ENCODE results near the gene VPS72.

The VPS72 gene

DNA sequence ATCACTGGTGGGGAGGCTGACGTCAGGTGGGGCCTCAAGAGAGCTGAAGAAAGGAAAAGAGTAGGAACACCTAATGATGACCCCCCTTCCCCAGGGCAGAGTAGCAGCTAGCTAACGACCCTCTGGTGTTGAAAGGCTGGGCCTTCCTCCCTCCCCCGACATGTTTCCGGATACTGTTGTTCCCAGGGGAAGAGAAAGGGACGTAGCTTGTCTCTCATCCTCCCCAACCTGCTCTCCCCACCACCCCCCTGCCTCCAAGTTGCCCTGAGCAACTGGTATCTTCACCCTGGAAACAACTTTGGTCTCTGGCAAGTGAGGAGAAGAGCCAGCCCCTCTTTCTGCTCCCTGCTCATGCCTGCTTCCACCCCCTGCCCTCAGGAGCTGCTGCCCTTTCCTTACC is 46.0 kb downstream of the VPS72 start:
- no peak for DNase-seq

- DNase-seq: no peak
Observed at GRCh38 chr1:151143057-151143435, 47.0 kb downstream of the VPS72 start.

- no peak for DNase-seq
Observed at GRCh38 chr1:151142411-151143056, 47.5 kb downstream of the VPS72 start.

DNA sequence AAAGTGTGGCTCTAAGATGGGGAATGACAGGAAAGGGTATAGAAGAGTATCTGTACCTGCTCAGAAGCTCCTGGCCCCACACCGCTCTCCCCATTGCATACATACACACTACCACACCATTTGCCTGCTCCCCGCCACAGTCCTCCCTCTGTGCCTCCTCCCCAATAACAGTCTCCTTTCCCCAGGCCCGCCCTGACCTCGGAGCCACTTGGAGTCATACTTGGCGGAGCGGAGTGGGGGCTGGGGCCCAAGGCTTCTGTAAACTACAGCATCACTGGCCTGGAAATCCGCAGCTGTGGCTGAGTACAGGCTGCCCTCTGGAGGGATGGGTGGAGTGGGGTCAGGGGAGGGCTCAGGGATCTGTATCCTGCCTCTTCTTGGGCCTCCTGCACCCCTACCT is 52.2 kb downstream of the VPS72 start:
- DNase-seq: no peak

GRCh38 chr1:151135433-151136385 is 54.3 kb downstream of the VPS72 start:
- no peak for DNase-seq

DNA sequence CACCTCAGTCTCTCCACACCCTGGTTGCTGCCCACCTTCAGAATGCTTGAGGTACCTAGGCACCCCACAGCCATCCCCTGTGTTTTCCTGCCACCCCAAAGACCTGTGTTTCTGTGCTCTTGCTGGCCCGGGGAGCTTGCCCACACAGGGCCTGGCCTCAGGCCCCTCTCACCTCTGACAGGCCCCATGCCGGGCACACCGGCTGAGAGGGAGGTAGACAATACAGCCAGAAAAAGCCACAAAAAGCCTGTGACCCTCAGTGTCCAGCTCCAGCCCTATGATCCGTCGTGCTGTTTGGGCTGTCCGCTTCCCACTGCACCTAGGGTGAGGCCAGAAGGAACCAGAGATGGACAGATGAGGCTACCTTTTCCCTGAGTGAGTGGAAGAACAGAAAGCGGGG is 55.0 kb downstream of the VPS72 start:
- DNase-seq: no peak

DNA sequence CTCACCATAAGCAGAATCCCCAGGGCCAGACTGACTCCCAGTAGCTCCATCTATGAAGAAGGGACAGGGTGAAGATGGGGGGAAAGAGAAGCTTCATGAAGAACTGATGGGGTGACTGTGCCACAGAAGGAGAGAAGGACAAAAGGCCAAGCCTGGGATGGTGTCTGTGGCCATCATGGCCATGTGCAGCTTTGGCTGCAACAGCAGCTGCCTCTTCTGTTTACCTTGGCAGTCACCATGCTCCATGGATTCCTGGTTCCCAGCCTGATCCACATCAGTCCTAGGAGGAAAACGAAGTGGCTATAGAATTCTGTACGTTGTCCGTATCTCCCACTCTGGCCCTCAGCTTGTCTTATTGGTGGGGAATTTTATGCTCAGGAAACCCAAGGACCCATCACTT is 55.6 kb downstream of the VPS72 start:
- no peak for DNase-seq

DNA sequence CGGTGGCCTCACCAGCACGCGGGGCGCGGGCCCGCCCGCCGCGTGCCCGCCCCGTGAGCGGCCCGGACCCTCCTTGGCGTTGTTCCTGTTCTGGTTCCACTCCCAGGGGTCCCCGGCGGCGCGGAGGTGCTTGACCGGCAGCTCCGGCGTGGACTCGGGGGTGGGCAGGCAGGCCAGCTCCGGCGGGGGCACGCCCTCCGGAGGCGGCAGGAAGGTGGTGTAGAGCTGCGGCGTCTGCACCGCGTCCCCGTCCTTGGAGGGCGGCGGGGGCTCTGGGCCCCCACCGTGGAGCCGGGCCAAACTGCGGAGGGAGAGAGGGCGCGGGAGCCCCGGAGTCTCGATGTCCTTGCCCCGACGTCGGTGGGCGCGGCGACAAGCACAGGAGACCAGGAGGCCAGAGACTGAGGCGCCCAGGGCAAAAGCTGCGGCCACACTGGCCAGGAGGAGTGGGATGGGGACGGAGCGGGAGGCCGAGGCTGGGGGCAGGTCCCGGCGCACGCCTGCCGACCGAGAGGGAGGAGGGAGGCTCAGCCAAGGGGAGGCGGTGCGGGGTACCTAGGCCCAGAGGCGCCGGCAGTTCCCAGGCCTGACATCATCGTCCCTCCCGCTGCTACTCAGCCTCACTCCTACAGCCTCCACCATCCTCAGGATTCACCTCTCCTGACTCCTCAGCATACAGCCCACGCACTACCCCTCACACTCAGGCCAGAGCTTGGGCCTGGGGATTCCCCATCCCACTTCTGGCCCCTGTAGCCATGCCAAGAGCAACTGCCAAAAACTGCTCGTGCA is 56.8 kb downstream of the VPS72 start:
- no peak for DNase-seq

GRCh38 chr1:151132335-151133017 is 57.5 kb downstream of the VPS72 start:
- no peak for DNase-seq

- DNase-seq: no peak
Observed at GRCh38 chr1:151131701-151132334, 58.2 kb downstream of the VPS72 start.

DNA sequence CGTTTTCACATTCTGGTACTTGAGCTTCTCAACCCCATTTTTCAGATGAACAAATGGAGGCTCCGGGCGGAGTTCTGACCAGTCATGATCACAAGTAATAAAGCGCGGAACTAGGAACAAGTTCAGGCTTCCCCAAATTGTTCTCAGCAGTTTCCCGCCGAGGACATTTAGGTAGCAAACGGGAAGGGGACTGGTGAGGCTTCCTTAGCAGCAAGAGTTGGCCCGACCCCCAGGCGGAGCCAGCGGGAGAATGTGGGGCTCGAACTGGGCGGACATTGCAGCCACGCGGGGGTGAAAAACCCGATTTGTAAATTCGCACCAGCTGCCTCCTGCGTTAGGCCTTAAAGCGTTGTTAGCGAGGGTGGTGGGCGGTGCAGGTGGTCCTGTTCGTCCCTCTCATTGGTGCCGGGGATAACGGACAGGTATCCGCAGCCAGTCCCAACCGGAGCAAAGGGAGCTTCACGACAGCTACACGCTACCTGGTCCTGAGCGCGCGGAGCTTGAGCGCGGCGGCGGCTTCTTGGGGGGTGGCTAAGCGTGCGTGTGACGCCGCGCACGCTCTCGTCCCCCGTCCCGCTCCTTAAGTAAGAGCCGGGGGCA is 58.9 kb downstream of the VPS72 start:
- peak; percentile 79 for DNase-seq

- no peak for DNase-seq
Observed at GRCh38 chr1:151128800-151129199, 61.2 kb downstream of the VPS72 start.

All from stimulated activated naive CD4-positive, alpha-beta T cell treated with Interleukin-2 at 50 U/mL for 16 hours (primary cell).